ENCODE measurements around the gene HARS1. TPM values are rescaled to one million over a fixed set of nuclear protein-coding genes. Genes with fewer than 3 reads are reported as not detected.

Gene HARS1
- total RNA-seq, 1 experiment from 2014 or later: 76.4 TPM

GRCh38 chr5:140630292-140631035 lies 60.7 kb downstream of the HARS1 start:
- H3K27ac ChIP-seq (ENCODE audit: low read length): no peak overlapping the region
- peaks cover 15% of the 10 kb centered on the region; the same call in 1 of the 2 replicates for H3K9me3 ChIP-seq (ENCODE audit: control insufficient read depth, insufficient read depth, low read depth, low read length)
- no TSS peak for BruUV-seq (replicated peaks)
- in situ Hi-C loops (cut with HindIII; ENCODE audit: low pct_unique_long_range_greater_than_20kb, low sequenced_read_pairs) (no loop called here), intact Hi-C loops (cut with micrococcal nuclease; ENCODE audit: unreplicated experiment) (no loop called here)
- ChIA-PET POLR2A (interaction anchor here (0.6 kb wide), 1 partner anchor 220 kb away, joined by 3 read pairs; no protein-coding TSS in a partner anchor), CTCF (no interaction called here)
- DNase-seq (ENCODE audit: low read depth, low spot score) (no peak), ATAC-seq (no peak)
- H3K27me3 ChIP-seq (ENCODE audit: control insufficient read depth, insufficient read depth, low read length): no peaks in the 10 kb centered on the region
- no peaks in the 10 kb centered on the region for H3K36me3 ChIP-seq (ENCODE audit: control insufficient read depth, insufficient read depth, low read length)
- TF ChIP-seq SIN3A (IDR thresholded peaks at IDR 0.05; ENCODE audit: borderline replicate concordance, insufficient read depth, low read depth, low read length): no peak
- TF ChIP-seq CTCF (IDR thresholded peaks at IDR 0.05): no peak
- TF ChIP-seq REST (IDR thresholded peaks at IDR 0.05; ENCODE audit: insufficient read depth in 1 of 2, low read depth in 2 of 2, low read length in 1 of 2): no peak
- no peak for TF ChIP-seq TCF7L2 (IDR thresholded peaks at IDR 0.05; ENCODE audit: low read depth, low read length)
- no peak for TF ChIP-seq POLR2AphosphoS5 (IDR thresholded peaks at IDR 0.05; ENCODE audit: low read depth, low read length)
- H3K4me1 ChIP-seq (ENCODE audit: control insufficient read depth, insufficient read depth, low read length): peaks cover 8% of the 10 kb centered on the region
- H3K4me3 ChIP-seq (ENCODE audit: low read depth in 2 of 2, low read length in 2 of 2): no peak overlapping the region

DNA sequence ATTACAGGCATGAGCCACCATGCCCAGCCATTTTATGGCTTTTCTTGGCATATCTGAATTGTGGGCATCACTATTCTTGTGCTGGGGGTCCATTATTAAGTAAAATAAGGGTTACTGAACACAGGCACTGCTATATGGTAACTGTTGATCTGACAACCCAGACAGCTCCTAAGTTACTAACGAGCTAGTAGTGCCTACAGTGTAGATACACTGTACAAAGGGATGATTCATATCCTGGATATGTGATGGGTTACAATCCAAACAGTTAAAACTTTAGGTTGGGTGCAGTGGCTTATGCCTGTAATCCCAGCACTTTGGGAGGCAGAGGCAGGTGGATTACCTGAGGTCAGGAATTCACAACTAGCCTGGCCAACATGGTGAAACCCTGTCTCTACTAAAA lies 62.5 kb downstream of the HARS1 start:
- POLR2A ChIA-PET: no interaction called here
- Histone ChIP-seq H3K4me3 (ENCODE audit: low read depth in 2 of 2, low read length in 2 of 2) (no peak overlapping the region), H3K27me3 (ENCODE audit: control insufficient read depth, insufficient read depth, low read length) (no peaks in the 10 kb centered on the region), H3K36me3 (ENCODE audit: control insufficient read depth, insufficient read depth, low read length) (no peaks in the 10 kb centered on the region), H3K4me1 (ENCODE audit: control insufficient read depth, insufficient read depth, low read length) (peaks cover 8% of the 10 kb centered on the region), H3K9me3 (ENCODE audit: control insufficient read depth, insufficient read depth, low read depth, low read length) (peaks cover 15% of the 10 kb centered on the region; the same call in 1 of the 2 replicates), H3K27ac (ENCODE audit: low read length) (no peak overlapping the region)
- intact Hi-C loops (cut with micrococcal nuclease; ENCODE audit: unreplicated experiment) (no loop called here), in situ Hi-C loops (cut with HindIII; ENCODE audit: low pct_unique_long_range_greater_than_20kb, low sequenced_read_pairs) (no loop called here)
- no peak for DNase-seq (ENCODE audit: low read depth, low spot score)
- no TSS peak for BruUV-seq (replicated peaks)
- CTCF ChIA-PET: interaction anchor here (0.7 kb wide), 1 partner anchor 430 kb away, joined by 3 read pairs; no protein-coding TSS in a partner anchor
- ATAC-seq: no peak
- TF ChIP-seq TCF7L2 (IDR thresholded peaks at IDR 0.05; ENCODE audit: low read depth, low read length) (no peak), CTCF (IDR thresholded peaks at IDR 0.05) (no peak), POLR2AphosphoS5 (IDR thresholded peaks at IDR 0.05; ENCODE audit: low read depth, low read length) (no peak), REST (IDR thresholded peaks at IDR 0.05; ENCODE audit: insufficient read depth in 1 of 2, low read depth in 2 of 2, low read length in 1 of 2) (no peak), SIN3A (IDR thresholded peaks at IDR 0.05; ENCODE audit: borderline replicate concordance, insufficient read depth, low read depth, low read length) (no peak)
